HepG2 (cell line): ENCODE measurements around the gene SYPL2. TPM values are rescaled to one million over a fixed set of nuclear protein-coding genes. Genes with fewer than 3 reads are reported as not detected.

Experiments used
- ATAC-seq: fragments of 200-7000 bp; cut with Tn5 transposase; 3 replicates; pipeline ENCODE4 v1.9.1; 2020; ENCODE audit warnings: mild to moderate bottlenecking, moderate library complexity
- BruUV-seq: library from RNA; stranded (reverse); fragments of 400-500 nt; replicated peaks from 2 replicates; lab custom pipeline; 2021; lab: Mats Ljungman, UMichigan
- CTCF ChIA-PET: fragments of 300-600 bp; formaldehyde crosslinking; extraction: SDS; loops from one replicate; lab custom pipeline; 2021; ENCODE audit warnings: low total read pairs, inconsistent platforms, low intra/inter-chr PET ratio; lab: Yijun Ruan, JAX
- POLR2A ChIA-PET: fragments of 350-600 bp; sonication (Branson Sonifier 250); formaldehyde crosslinking; loops from one replicate; lab custom pipeline; 2020; ENCODE audit warnings: antibody characterized with exemption, inconsistent platforms; lab: Yijun Ruan, JAX
- DNase-seq: peaks from one replicate; pipeline ENCODE4 v3.0.0-alpha.2; 2015; ENCODE audit warnings: low spot score
- FAIRE-seq: peaks from 3 replicates; lab custom pipeline; 2011; peaks lifted over from hg19 to GRCh38; lab: Jason Lieb, UNC
- H2AFZ ChIP-seq: one replicate; pipeline ENCODE4 v1.6.1; 2011; ENCODE audit warnings: low read length, inconsistent platforms
- H3K27ac ChIP-seq: fragments of 300-600 bp; 3 replicates; pipeline ENCODE4 v1.8.0; 2011; ENCODE audit warnings: mixed run types, mild to moderate bottlenecking, mixed read lengths, low read length, inconsistent platforms; ENCODE audit not compliant: insufficient read depth; ENCODE audit errors: extremely low read length
- H3K27me3 ChIP-seq, 2 experiments: fragments of 200-600 bp in 1 of 2; 2 replicates in 1 of 2; 3 replicates in 1 of 2; pipeline versions ENCODE4 v1.6.0 to v1.8.0; 2011; ENCODE audit warnings: low read length in 2 of 2, mild to moderate bottlenecking in 2 of 2, moderate library complexity in 2 of 2, inconsistent platforms in 1 of 2; ENCODE audit not compliant: insufficient read depth in 2 of 2, control insufficient read depth in 1 of 2
- H3K36me3 ChIP-seq, 2 experiments: fragments of 200-600 bp in 1 of 2; replicated peaks in 1 of 2; 2 replicates in 1 of 2; 3 replicates in 1 of 2; pipeline versions ENCODE4 v1.5.1 to v1.8.0; 2011; ENCODE audit warnings: low read length in 2 of 2, inconsistent platforms in 1 of 2; ENCODE audit not compliant: insufficient read depth in 2 of 2, control insufficient read depth in 1 of 2
- H3K4me1 ChIP-seq: 2 replicates; pipeline ENCODE4 v1.5.1; 2012; ENCODE audit warnings: low read length, inconsistent platforms; ENCODE audit not compliant: insufficient read depth
- H3K4me2 ChIP-seq: 2 replicates; pipeline ENCODE4 v1.6.0; 2011; ENCODE audit warnings: low read depth, low read length, inconsistent platforms
- H3K4me3 ChIP-seq, 3 experiments: fragments of 200-600 bp in 1 of 3; sonication (generic), shearing (Covaris generic) in 1 of 3; replicated peaks in 1 of 3; 2 replicates each; pipeline ENCODE4 v1.5.1; 2011 to 2016; ENCODE audit warnings: low read length in 3 of 3, inconsistent platforms in 2 of 3, low read depth in 2 of 3, mild to moderate bottlenecking in 2 of 3, control low read depth in 1 of 3, mixed read lengths in 1 of 3; ENCODE audit not compliant: insufficient read depth in 1 of 3
- H3K79me2 ChIP-seq: one replicate; pipeline ENCODE4 v1.6.1; 2011; ENCODE audit warnings: low read length, inconsistent platforms; ENCODE audit not compliant: insufficient read depth
- H3K9ac ChIP-seq: 2 replicates; pipeline ENCODE4 v1.6.0; 2011; ENCODE audit warnings: mild to moderate bottlenecking, low read depth, low read length, inconsistent platforms; ENCODE audit not compliant: insufficient read depth
- H3K9me3 ChIP-seq: 2 replicates; pipeline ENCODE4 v1.5.1; 2012; ENCODE audit warnings: mild to moderate bottlenecking, low read length
- H4K20me1 ChIP-seq: 2 replicates; pipeline ENCODE4 v1.6.0; 2011; ENCODE audit warnings: inconsistent platforms, mild to moderate bottlenecking, low read length, moderate library complexity; ENCODE audit not compliant: insufficient read depth
- CENPT ChIP-seq: sonication (generic); formaldehyde crosslinking; IDR thresholded peaks from 2 replicates; pipeline ENCODE4 v1.8.0; 2022; ENCODE audit warnings: low read depth, mild to moderate bottlenecking, moderate library complexity, missing genetic modification reagents
- FOXA1 ChIP-seq, 2 experiments: fragments of 450-650 bp in 1 of 2; sonication (generic) in 1 of 2; formaldehyde crosslinking in 1 of 2; IDR thresholded peaks; 2 replicates each; pipeline versions ENCODE4 v1.4.0 to v1.6.1; 2016 to 2020; ENCODE audit warnings: missing genetic modification reagents in 1 of 2
- KMT2B ChIP-seq: IDR thresholded peaks from 2 replicates; pipeline ENCODE4 v1.6.1; 2016; ENCODE audit warnings: missing genetic modification reagents, missing compliant biosample characterization
- MLXIP ChIP-seq: sonication (generic); formaldehyde crosslinking; IDR thresholded peaks from 2 replicates; pipeline ENCODE4 v1.9.0; 2021; ENCODE audit warnings: missing genetic modification reagents, borderline replicate concordance
- SOX13 ChIP-seq, 3 experiments: fragments of 450-650 bp in 1 of 3; sonication (generic) in 1 of 3; formaldehyde crosslinking in 1 of 3; IDR thresholded peaks in 2 of 3; conservative IDR thresholded peaks in 1 of 3; 2 replicates each; pipeline versions ENCODE4 v1.5.0 to v1.6.1; 2016 to 2020; ENCODE audit warnings: antibody characterized with exemption in 1 of 3, mild to moderate bottlenecking in 1 of 3, missing compliant biosample characterization in 1 of 3, missing genetic modification reagents in 1 of 3, moderate library complexity in 1 of 3
- SRSF9 ChIP-seq: fragments of 200-400 bp; formaldehyde crosslinking; IDR thresholded peaks from 2 replicates; pipeline ENCODE4 v1.6.1; 2018; ENCODE audit warnings: borderline replicate concordance, mild to moderate bottlenecking, low read depth, low read length; ENCODE audit not compliant: insufficient read depth, poor library complexity, severe bottlenecking
- TARDBP ChIP-seq: sonication (generic); formaldehyde crosslinking; IDR thresholded peaks from 2 replicates; pipeline ENCODE4 v1.8.0; 2022; ENCODE audit warnings: mild to moderate bottlenecking, missing genetic modification reagents
- WIZ ChIP-seq: sonication (generic); formaldehyde crosslinking; IDR thresholded peaks from 2 replicates; pipeline ENCODE4 v1.5.1; 2020; ENCODE audit warnings: mild to moderate bottlenecking, missing genetic modification reagents
- ZNF597 ChIP-seq: sonication (generic); formaldehyde crosslinking; IDR thresholded peaks from 2 replicates; pipeline ENCODE4 v1.5.0; 2020; ENCODE audit warnings: missing genetic modification reagents
- ZNF607 ChIP-seq: sonication (generic); formaldehyde crosslinking; IDR thresholded peaks from 2 replicates; pipeline ENCODE4 v1.5.1; 2020; ENCODE audit warnings: missing genetic modification reagents, mild to moderate bottlenecking, borderline replicate concordance
- ZNF7 ChIP-seq: IDR thresholded peaks from 2 replicates; pipeline ENCODE4 v1.6.1; 2016; ENCODE audit warnings: missing biosample characterization, missing genetic modification reagents
- ZNF703 ChIP-seq: sonication (generic); formaldehyde crosslinking; IDR thresholded peaks from 2 replicates; pipeline ENCODE4 v1.5.1; 2020; ENCODE audit warnings: missing genetic modification reagents, mild to moderate bottlenecking, moderate library complexity, borderline replicate concordance
- WGBS: methylation state at CpG from one replicate; pipeline ENCODE4 v1.1.6; 2017; ENCODE audit warnings: low lambda C conversion rate; 5-methylcytosine and 5-hydroxymethylcytosine counted together
- in situ Hi-C: cut with HindIII; loops from 2 replicates; pipeline ENCODE4 v1.10.0; 2017; ENCODE audit warnings: low pct_unique_long_range_greater_than_20kb; ENCODE audit not compliant: extremely low pct_ligation_motif_present
- intact Hi-C: fragments of 100-400 bp; cut with micrococcal nuclease; formaldehyde crosslinking; loops from one replicate; pipeline ENCODE4 v1.10.0; 2022; ENCODE audit not compliant: unreplicated experiment
- polyA plus RNA-seq, 8 experiments: library from polyadenylated mRNA; depleted of rRNA in 3 of 8; stranded (reverse) in 7 of 8; unstranded in 1 of 8; fragments of >200 nt; fragmentation: Illumina TruSeq in 4 of 8; extraction: Trizol in 4 of 8; gene quantifications; 2 replicates each; pipeline versions ENCODE4 v1.2.1 to v1.2.3, GENCODE V29; 2011 to 2016; ENCODE audit warnings: low read depth in 4 of 8, missing spikeins in 1 of 8, mixed read lengths in 1 of 8; ENCODE audit not compliant: insufficient read depth in 1 of 8
- total RNA-seq, 5 experiments: library from RNA; depleted of rRNA; stranded (reverse); fragments of >200 nt; fragmentation: Illumina TruSeq; extraction: Trizol; gene quantifications; 2 replicates each; pipeline ENCODE4 v1.2.3, GENCODE V29; 2016; ENCODE audit warnings: low read depth in 1 of 5

The SYPL2 gene
- total and polyA plus RNA-seq, 2 of the 13 experiments (the other 11 are each of a cell fraction or from before 2014, with no cell fraction given): 0.17 to 0.24 TPM

- Histone ChIP-seq H3K27me3 (peaks cover 0 to 4% of the 10 kb centered on the region in 2 experiments; a peak in 2 of 5 replicates), H3K4me2 (no peak overlapping the region), H2AFZ (no peak overlapping the region), H3K4me1 (peaks cover 9% of the 10 kb centered on the region), H4K20me1 (no peaks in the 10 kb centered on the region), H3K79me2 (no peaks in the 10 kb centered on the region), H3K27ac (no peak overlapping the region), H3K9me3 (no peaks in the 10 kb centered on the region), H3K36me3 (no peaks in the 10 kb centered on the region), H3K9ac (no peak overlapping the region), H3K4me3 (no peak overlapping the region)
- ChIA-PET POLR2A (no interaction called here), CTCF (no interaction called here)
- ATAC-seq (no peak), FAIRE-seq (no peak), DNase-seq (no peak)
- in situ Hi-C loops: no loop called here
- 0% methylated on average over 1 of the region's 1 CpG for WGBS
- no peak for TF ChIP-seq ZNF703 (CRISPR knock-in tag)
- no peak for TF ChIP-seq WIZ (CRISPR knock-in tag)
- no peak for TF ChIP-seq ZNF607 (CRISPR knock-in tag)
- TF ChIP-seq TARDBP (CRISPR knock-in tag): no peak
- no peak for TF ChIP-seq KMT2B (CRISPR knock-in tag)
- no peak for TF ChIP-seq ZNF7 (CRISPR knock-in tag)
- no TSS peak for BruUV-seq
- intact Hi-C loops: no loop called here
Measured at GRCh38 chr1:109504974-109505373, 38.6 kb downstream of the SYPL2 start.

DNA sequence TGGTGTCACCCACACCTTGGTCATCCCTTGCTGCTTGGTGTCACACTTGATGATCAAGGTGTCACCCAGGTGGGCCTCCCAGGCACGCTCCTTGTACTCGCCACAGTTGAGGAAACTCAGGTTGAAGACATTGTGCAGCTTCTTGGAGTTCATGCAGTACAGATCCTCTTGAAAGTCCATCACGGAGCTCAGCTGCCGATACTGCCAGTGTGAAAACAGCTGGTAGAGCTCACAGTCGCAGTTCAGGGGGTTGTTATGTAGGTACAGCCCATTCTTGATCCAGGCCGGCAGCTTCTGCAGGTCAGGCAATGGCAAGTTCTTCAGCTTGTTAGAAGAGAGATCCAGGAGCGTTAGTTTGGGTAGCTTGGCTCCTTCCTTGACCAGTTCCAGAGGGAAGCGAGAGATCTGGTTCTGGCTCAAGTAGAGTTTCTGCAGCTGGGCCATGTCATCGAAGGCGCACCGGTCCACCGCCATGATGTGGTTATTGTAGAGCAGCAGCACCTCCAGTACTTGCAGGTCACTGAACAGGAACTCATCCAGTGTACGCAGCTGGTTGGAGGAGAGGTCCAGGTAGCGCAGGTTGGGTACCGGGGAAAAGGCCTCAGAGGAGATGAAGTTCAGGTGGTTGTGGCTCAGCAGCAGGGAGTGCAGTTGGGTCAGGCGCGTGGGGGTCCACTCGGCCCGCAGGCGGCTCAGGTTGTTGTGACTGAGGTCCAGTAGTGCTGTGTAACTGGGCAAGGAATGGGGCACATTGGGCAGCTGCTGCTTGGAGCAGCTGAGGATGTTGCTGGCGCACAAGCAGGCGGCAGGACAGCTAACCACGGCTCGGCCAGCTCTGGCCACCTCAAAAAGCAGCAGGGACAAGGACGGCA, 41.9 kb downstream of the SYPL2 start:
- ATAC-seq: peak; percentile 13; the same call in 2 of the 3 replicates
- ChIA-PET CTCF (no interaction called here), POLR2A (interaction anchor here (0.8 kb wide), 1 partner anchor 40 kb away, joined by 3 read pairs; the partner anchor contains the start of gene GNAI3)
- H3K4me2 ChIP-seq: no peak overlapping the region
- peaks cover 17% of the 10 kb centered on the region for H3K4me1 ChIP-seq
- no peak overlapping the region for H3K27ac ChIP-seq
- intact Hi-C loops (no loop called here), in situ Hi-C loops (no loop called here)
- no peak overlapping the region; a peak in 1 of 6 replicates for H3K4me3 ChIP-seq
- no peaks in the 10 kb centered on the region for H3K79me2 ChIP-seq
- whole genome bisulfite sequencing: 86% methylated on average over 21 of the region's 25 CpGs
- no peaks in the 10 kb centered on the region for H3K36me3 ChIP-seq
- peaks cover 0 to 18% of the 10 kb centered on the region in 2 experiments; a peak in 3 of 5 replicates for H3K27me3 ChIP-seq
- no peaks in the 10 kb centered on the region for H3K9me3 ChIP-seq
- no peak for DNase-seq
- no TSS peak for BruUV-seq
- H2AFZ ChIP-seq: no peak overlapping the region
- no peak overlapping the region for H3K9ac ChIP-seq
- no peaks in the 10 kb centered on the region for H4K20me1 ChIP-seq
- FAIRE-seq: no peak
- TF ChIP-seq CENPT (CRISPR knock-in tag) (no peak), FOXA1 (IDR thresholded peaks at IDR 0.05) (no peak), FOXA1 (CRISPR knock-in tag; IDR thresholded peaks at IDR 0.05) (no peak), ZNF597 (CRISPR knock-in tag) (no peak), SOX13 (IDR thresholded peaks at IDR 0.05) (no peak), SOX13 (CRISPR knock-in tag; conservative IDR thresholded peaks at IDR 0.05 in 1 of 2, IDR thresholded peaks at IDR 0.05 in 1 of 2) (no peak), MLXIP (CRISPR knock-in tag) (no peak), SRSF9 (no peak)
